WTC11 (cell line): ENCODE measurements around the gene ZBTB7C. TPM values are rescaled to one million over a fixed set of nuclear protein-coding genes. Genes with fewer than 3 reads are reported as not detected.

ENCODE experiments used
- ATAC-seq: fragments of 200-7000 bp; cut with Tn5 transposase; 2 replicates; pipeline ENCODE4 v1.10.0; 2021; ENCODE audit warnings: mild to moderate bottlenecking, moderate library complexity
- CTCF ChIA-PET: fragments of 300-600 bp; sonication (Branson Sonifier 250); formaldehyde crosslinking; loops from one replicate; lab custom pipeline; 2021; ENCODE audit warnings: antibody characterized with exemption; lab: Charles Lee
- POLR2A ChIA-PET: fragments of 350-600 bp; sonication (Branson Sonifier 250); formaldehyde crosslinking; loops from one replicate; lab custom pipeline; 2021; ENCODE audit warnings: antibody characterized with exemption; lab: Charles Lee
- DNase-seq: peaks from one replicate; pipeline ENCODE4 v3.0.0; 2021; ENCODE audit warnings: low spot score
- H3K27ac Mint-ChIP-seq: 2 replicates; pipeline ENCODE4 v1.8.0; 2021; ENCODE audit warnings: mixed read lengths
- H3K27me3 Mint-ChIP-seq: 2 replicates; pipeline ENCODE4 v1.8.0; 2021; ENCODE audit warnings: low read depth, mild to moderate bottlenecking, moderate library complexity, mixed read lengths
- H3K36me3 Mint-ChIP-seq: 2 replicates; pipeline ENCODE4 v1.8.0; 2021; ENCODE audit warnings: mixed read lengths
- H3K4me1 Mint-ChIP-seq: 2 replicates; pipeline ENCODE4 v1.8.0; 2022; ENCODE audit warnings: mixed read lengths
- H3K4me3 Mint-ChIP-seq: 2 replicates; pipeline ENCODE4 v1.8.0; 2021; ENCODE audit warnings: mild to moderate bottlenecking, moderate library complexity, mixed read lengths
- H3K9me3 Mint-ChIP-seq: 2 replicates; pipeline ENCODE4 v1.8.0; 2021; ENCODE audit warnings: mixed read lengths
- ATF2 ChIP-seq: sonication (generic); formaldehyde crosslinking; IDR thresholded peaks from 2 replicates; pipeline ENCODE4 v1.8.1; 2022; ENCODE audit warnings: low read depth, missing genetic modification reagents, borderline replicate concordance
- ATF3 ChIP-seq: sonication (generic); formaldehyde crosslinking; conservative IDR thresholded peaks from 2 replicates; pipeline ENCODE4 v1.8.1; 2022; ENCODE audit warnings: mild to moderate bottlenecking, missing genetic modification reagents
- CDX4 ChIP-seq: fragments of 250-450 bp; sonication (Bioruptor Pico); IDR thresholded peaks from 2 replicates; pipeline ENCODE4 v1.9.0; 2021; ENCODE audit warnings: moderate library complexity, mild to moderate bottlenecking, inconsistent platforms, borderline replicate concordance
- CREB1 ChIP-seq: sonication (generic); formaldehyde crosslinking; IDR thresholded peaks from 2 replicates; pipeline ENCODE4 v1.8.0; 2023; ENCODE audit warnings: mild to moderate bottlenecking, missing genetic modification reagents
- E2F4 ChIP-seq: sonication (generic); formaldehyde crosslinking; IDR thresholded peaks from 2 replicates; pipeline ENCODE4 v1.8.1; 2022; ENCODE audit warnings: low read depth, mild to moderate bottlenecking, moderate library complexity, missing genetic modification reagents, borderline replicate concordance
- ELF4 ChIP-seq: sonication (generic); formaldehyde crosslinking; IDR thresholded peaks from 2 replicates; pipeline ENCODE4 v1.8.1; 2022; ENCODE audit warnings: low read depth, mild to moderate bottlenecking, moderate library complexity, missing genetic modification reagents
- FOXJ3 ChIP-seq: sonication (generic); formaldehyde crosslinking; IDR thresholded peaks from 2 replicates; pipeline ENCODE4 v1.9.0; 2021; ENCODE audit warnings: missing genetic modification reagents, mild to moderate bottlenecking, borderline replicate concordance
- GABPB1 ChIP-seq: sonication (generic); formaldehyde crosslinking; IDR thresholded peaks from 2 replicates; pipeline ENCODE4 v1.8.1; 2023; ENCODE audit warnings: mild to moderate bottlenecking, missing genetic modification reagents
- GTF2I ChIP-seq: fragments of 250-450 bp; sonication (Bioruptor Pico); conservative IDR thresholded peaks from 2 replicates; pipeline ENCODE4 v1.4.0; 2021; ENCODE audit warnings: mild to moderate bottlenecking
- HMGA2 ChIP-seq: fragments of 250-450 bp; sonication (Bioruptor Pico); IDR thresholded peaks from 2 replicates; pipeline ENCODE4 v1.4.0; 2021; ENCODE audit warnings: mild to moderate bottlenecking, moderate library complexity
- JAZF1 ChIP-seq: fragments of 250-450 bp; sonication (Bioruptor Pico); IDR thresholded peaks from 2 replicates; pipeline ENCODE4 v1.9.0; 2021; ENCODE audit warnings: moderate library complexity, mild to moderate bottlenecking, inconsistent platforms
- KAT7 ChIP-seq: sonication (generic); formaldehyde crosslinking; IDR thresholded peaks from 2 replicates; pipeline ENCODE4 v1.8.1; 2023; ENCODE audit warnings: missing genetic modification reagents, mild to moderate bottlenecking, borderline replicate concordance
- MYBL2 ChIP-seq: sonication (generic); formaldehyde crosslinking; IDR thresholded peaks from 2 replicates; pipeline ENCODE4 v1.8.1; 2023; ENCODE audit warnings: mild to moderate bottlenecking, moderate library complexity, missing genetic modification reagents
- PRDM15 ChIP-seq: sonication (generic); formaldehyde crosslinking; IDR thresholded peaks from 2 replicates; pipeline ENCODE4 v1.8.0; 2022; ENCODE audit warnings: missing genetic modification reagents
- SOX15 ChIP-seq: fragments of 250-450 bp; sonication (Bioruptor Pico); IDR thresholded peaks from 2 replicates; pipeline ENCODE4 v1.9.0; 2021; ENCODE audit warnings: mild to moderate bottlenecking
- TCF7 ChIP-seq: sonication (generic); formaldehyde crosslinking; IDR thresholded peaks from 2 replicates; pipeline ENCODE4 v1.8.0; 2022; ENCODE audit warnings: mild to moderate bottlenecking, low read depth, missing genetic modification reagents, moderate library complexity
- USF2 ChIP-seq: sonication (generic); formaldehyde crosslinking; IDR thresholded peaks from 2 replicates; pipeline ENCODE4 v1.8.1; 2023; ENCODE audit warnings: mild to moderate bottlenecking, missing genetic modification reagents, moderate library complexity
- ZNF138 ChIP-seq: sonication (generic); formaldehyde crosslinking; conservative IDR thresholded peaks from 2 replicates; pipeline ENCODE4 v1.8.1; 2022; ENCODE audit warnings: mild to moderate bottlenecking, moderate library complexity, missing genetic modification reagents
- ZNF232 ChIP-seq: sonication (generic); formaldehyde crosslinking; IDR thresholded peaks from 2 replicates; pipeline ENCODE4 v1.8.0; 2022; ENCODE audit warnings: mild to moderate bottlenecking, missing genetic modification reagents
- ZNF263 ChIP-seq: sonication (generic); formaldehyde crosslinking; IDR thresholded peaks from 2 replicates; pipeline ENCODE4 v1.8.1; 2022; ENCODE audit warnings: low read depth, mild to moderate bottlenecking, moderate library complexity, missing genetic modification reagents
- ZNF416 ChIP-seq: fragments of 250-450 bp; sonication (Bioruptor Pico); IDR thresholded peaks from 2 replicates; pipeline ENCODE4 v1.9.0; 2021; ENCODE audit warnings: mild to moderate bottlenecking, inconsistent platforms
- ZSCAN18 ChIP-seq: fragments of 250-450 bp; sonication (Bioruptor Pico); IDR thresholded peaks from 2 replicates; pipeline ENCODE4 v2.1.2; 2022; ENCODE audit warnings: mild to moderate bottlenecking, moderate library complexity
- total RNA-seq: library from RNA; stranded (reverse); gene quantifications from 3 replicates; pipeline ENCODE4 v1.2.3, GENCODE V29; 2021

Gene ZBTB7C
- total RNA-seq, 1 experiment from 2014 or later, result 0.48 TPM

GRCh38 chr18:48098007-48098406 lies 311.2 kb downstream of the ZBTB7C start (continued):
- TF ChIP-seq CDX4 (CRISPR knock-in tag), result no peak
- no peak for TF ChIP-seq ZNF263
- TF ChIP-seq CREB1, result no peak
- TF ChIP-seq ATF2 (CRISPR knock-in tag), result no peak
- no peak for TF ChIP-seq ATF3 (CRISPR knock-in tag)
- no peak for TF ChIP-seq ZSCAN18 (CRISPR knock-in tag)
- TF ChIP-seq GABPB1, result no peak
- TF ChIP-seq, all 79 proteins: peak for 0

GRCh38 chr18:48095726-48096125 lies 313.5 kb downstream of the ZBTB7C start:
- no peak for DNase-seq
- CTCF ChIA-PET, result interaction anchor here (0.7 to 0.9 kb wide), 2 partner anchors 9 to 68 kb away, joined by 3 to 6 read pairs; no protein-coding TSS in a partner anchor
- TF ChIP-seq USF2 (no peak), MYBL2 (CRISPR knock-in tag) (no peak), KAT7 (CRISPR knock-in tag) (no peak), ZNF416 (CRISPR knock-in tag) (no peak), ZNF263 (no peak), ELF4 (CRISPR knock-in tag) (no peak), HMGA2 (CRISPR knock-in tag) (no peak)
- TF ChIP-seq, all 79 proteins: peak for 0
- no peak for ATAC-seq
- Mint-ChIP-seq H3K4me3 (no peak overlapping the region), H3K9me3 (no peaks in the 10 kb centered on the region), H3K27ac (no peak overlapping the region), H3K27me3 (peaks cover 2% of the 10 kb centered on the region; the same call in 1 of the 2 replicates), H3K4me1 (peaks cover 13% of the 10 kb centered on the region), H3K36me3 (no peaks in the 10 kb centered on the region)
- POLR2A ChIA-PET, result no interaction called here

- no peak for ATAC-seq
Measured at GRCh38 chr18:48093104-48093503, 316.1 kb downstream of the ZBTB7C start.

More at GRCh38 chr18:48093104-48093503, 316.1 kb downstream of the ZBTB7C start:
- H3K9me3 Mint-ChIP-seq, result no peaks in the 10 kb centered on the region
- TF ChIP-seq E2F4 (CRISPR knock-in tag), result no peak
- no peak for TF ChIP-seq USF2
- TF ChIP-seq ZNF232, result no peak
- TF ChIP-seq ZNF138 (CRISPR knock-in tag), result no peak
- no peak for TF ChIP-seq JAZF1
- TF ChIP-seq PRDM15 (CRISPR knock-in tag), result no peak
- TF ChIP-seq GTF2I (CRISPR knock-in tag), result no peak
- no peak for TF ChIP-seq TCF7
- TF ChIP-seq CDX4 (CRISPR knock-in tag), result no peak
- no peak for TF ChIP-seq FOXJ3 (CRISPR knock-in tag)
- no peak for TF ChIP-seq SOX15 (CRISPR knock-in tag)
- no peaks in the 10 kb centered on the region for H3K27me3 Mint-ChIP-seq
- POLR2A ChIA-PET, result no interaction called here
- H3K4me1 Mint-ChIP-seq, result no peaks in the 10 kb centered on the region
- DNase-seq, result no peak
- H3K4me3 Mint-ChIP-seq, result no peak overlapping the region
- no peaks in the 10 kb centered on the region for H3K36me3 Mint-ChIP-seq
- CTCF ChIA-PET, result no interaction called here
- no peak overlapping the region for H3K27ac Mint-ChIP-seq
